Measurements from ENCODE around the gene DHX35.

The DHX35 gene

DNA sequence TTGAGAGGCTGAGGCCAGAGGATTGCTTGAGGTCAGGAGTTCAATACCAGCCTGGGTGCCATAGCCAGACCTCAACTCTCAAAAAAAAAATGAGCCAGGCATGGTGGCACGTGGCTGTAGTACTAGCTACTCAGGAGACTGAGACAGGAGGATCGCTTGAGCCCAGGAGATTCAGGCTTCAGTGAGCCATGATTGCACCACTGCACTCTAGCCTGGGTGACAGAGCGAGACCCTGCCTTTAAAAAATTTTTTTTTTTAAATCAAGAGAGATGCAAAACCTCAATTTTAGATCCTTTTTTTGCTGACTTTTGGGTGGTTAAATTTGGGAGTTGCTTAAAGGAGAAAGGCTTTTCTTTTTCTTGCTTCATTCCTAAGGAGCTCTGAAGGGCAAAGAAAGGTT, 70.9 kb downstream of the DHX35 start:
- FAIRE-seq, result no peak

- no peak for FAIRE-seq
Measured at GRCh38 chr20:39036011-39036410, 73.9 kb downstream of the DHX35 start.

DNA sequence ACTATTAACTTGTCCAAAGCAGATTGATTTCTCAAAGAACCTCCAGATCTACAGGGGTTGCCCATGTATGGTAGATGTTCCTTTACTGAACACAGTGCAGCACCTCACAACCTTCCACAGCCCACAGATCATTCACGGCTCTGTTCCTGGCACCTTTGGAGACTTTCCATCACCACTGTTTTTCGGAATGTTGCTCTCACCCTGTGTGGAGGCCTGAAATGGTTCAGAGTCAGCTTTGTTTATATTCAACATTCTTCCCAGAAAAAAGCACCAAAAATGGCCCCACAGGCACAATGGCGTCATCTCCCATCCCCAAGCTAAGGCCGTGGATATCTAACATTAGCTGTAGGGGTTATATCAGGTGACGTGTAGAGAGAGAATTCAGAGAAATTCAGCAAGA, 74.7 kb downstream of the DHX35 start:
- no peak for FAIRE-seq

- FAIRE-seq, result no peak
Measured at GRCh38 chr20:39038047-39038446, 75.9 kb downstream of the DHX35 start.

- FAIRE-seq, result no peak
Measured at GRCh38 chr20:39038495-39038894, 76.4 kb downstream of the DHX35 start.

- FAIRE-seq, result no peak
Measured at GRCh38 chr20:39039261-39039660, 77.1 kb downstream of the DHX35 start.

DNA sequence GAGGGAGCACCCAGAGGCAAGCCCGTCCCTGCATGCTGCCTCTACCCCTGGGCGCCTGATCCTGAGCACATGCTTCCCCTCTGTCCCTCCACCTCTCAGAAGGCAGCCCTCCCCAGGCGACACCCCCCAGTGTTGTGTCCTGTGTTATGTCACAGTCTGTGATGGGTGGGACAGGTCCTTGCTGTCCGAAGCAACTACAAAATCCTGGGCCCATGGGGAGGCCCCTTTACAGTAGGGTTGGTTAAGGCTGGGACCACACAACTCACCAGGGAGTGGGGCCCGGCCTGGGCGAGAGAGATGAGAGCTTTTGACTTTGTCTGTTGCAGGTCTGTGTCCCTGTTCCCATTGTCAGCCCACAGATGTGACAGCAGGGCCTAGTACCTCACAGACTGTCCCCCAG, 78.0 kb downstream of the DHX35 start:
- FAIRE-seq, result no peak

DNA sequence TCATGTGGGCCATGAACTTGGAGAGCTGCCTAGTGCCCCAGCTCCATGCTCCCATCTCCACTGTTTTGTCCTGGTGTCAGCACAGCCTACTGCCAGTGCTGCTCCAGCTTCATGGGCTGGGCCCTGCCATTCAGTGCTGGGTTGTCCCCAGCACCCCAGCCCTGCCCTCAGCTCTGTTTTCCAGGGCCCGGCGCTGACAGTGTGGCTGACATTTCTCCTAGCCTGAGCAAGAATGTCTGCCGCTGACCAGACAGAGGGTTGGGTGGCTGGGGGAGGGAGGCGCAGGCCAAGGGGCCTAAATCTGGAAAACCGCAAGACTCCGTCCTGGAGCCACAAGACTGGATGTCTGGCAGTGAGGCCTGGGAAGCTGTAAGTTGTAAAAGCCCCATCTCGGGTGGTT, 78.9 kb downstream of the DHX35 start:
- no peak for FAIRE-seq

DNA sequence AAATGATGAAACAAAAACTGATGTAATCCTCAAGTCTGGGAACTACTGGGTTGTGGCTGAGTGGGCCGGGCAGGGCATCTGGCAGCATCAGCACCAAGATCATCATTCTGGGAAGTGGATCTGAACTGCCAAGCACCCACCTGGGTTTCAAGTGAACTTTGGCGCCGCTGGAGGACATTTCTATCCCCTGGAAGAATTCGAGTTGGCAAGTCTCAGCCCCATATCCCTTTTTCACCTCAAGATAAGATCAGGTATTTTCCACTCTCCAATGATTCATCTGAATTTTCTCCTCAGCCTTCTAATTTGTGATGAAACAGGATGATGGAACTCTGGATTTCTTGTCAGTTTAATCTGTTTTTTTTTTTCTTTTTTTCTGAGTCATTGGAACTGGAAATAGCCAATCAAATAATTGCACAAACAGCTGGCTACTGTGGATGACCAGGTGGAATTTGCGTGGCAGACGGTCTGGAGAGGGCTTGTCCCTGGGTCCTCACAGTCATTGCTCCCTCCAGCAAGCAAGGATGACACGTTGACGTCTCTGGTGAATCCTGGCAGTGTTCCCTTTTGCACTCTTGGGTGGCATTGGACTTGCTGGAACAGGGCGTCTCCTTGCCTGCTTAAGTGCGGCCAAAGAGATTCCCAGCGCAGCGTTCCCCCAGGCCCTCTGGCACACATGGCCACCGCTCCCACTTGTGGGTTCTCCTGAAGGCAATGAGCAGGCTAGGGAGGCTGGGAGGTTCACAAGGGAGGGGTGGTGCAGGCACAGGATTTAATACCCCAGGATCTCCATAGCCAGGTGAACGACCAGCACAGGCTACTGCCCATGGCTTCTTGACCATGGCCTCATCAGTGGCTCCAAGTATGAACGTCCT, 80.4 kb downstream of the DHX35 start:
- FAIRE-seq, result no peak

DNA sequence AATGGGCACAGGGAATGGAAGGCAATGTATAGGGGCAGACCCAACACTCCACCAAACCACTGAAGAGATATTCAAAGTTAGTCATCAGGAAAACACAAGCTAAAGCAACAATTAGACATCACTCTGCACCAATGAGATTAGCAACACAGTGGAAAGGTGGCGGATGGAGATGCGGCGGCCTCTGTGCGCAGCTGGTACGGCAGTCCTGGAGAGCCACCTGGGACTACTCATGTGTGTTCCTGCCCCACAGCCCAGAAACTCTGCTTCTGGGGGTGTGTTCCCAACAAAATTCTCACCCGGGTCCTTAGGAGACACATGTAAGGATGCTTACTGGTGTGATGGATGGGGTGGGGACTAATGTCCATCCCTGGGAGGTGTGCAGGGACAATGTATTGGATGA, 82.4 kb downstream of the DHX35 start:
- no peak for FAIRE-seq

DNA sequence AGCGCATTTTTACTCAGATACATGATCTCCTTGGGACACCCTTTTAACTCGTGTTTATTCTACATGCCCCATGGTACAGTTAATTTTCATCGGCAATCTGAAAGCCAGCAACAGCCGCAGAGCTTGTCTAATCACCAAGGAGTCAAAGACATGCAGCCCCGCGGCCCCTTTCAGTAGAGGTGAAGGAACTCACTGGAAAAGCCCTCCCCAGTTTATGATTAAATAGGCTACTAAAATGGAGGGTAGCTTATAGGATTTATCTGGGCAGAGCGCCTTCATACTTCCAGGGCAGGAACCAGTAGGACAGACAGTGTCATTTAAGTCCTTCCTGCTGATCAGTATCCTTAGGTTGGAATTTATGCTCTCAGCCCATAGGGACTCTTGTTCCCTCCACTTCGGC, 83.5 kb downstream of the DHX35 start:
- no peak for FAIRE-seq

- FAIRE-seq, result no peak
Measured at GRCh38 chr20:39047417-39047985, 85.4 kb downstream of the DHX35 start.

DNA sequence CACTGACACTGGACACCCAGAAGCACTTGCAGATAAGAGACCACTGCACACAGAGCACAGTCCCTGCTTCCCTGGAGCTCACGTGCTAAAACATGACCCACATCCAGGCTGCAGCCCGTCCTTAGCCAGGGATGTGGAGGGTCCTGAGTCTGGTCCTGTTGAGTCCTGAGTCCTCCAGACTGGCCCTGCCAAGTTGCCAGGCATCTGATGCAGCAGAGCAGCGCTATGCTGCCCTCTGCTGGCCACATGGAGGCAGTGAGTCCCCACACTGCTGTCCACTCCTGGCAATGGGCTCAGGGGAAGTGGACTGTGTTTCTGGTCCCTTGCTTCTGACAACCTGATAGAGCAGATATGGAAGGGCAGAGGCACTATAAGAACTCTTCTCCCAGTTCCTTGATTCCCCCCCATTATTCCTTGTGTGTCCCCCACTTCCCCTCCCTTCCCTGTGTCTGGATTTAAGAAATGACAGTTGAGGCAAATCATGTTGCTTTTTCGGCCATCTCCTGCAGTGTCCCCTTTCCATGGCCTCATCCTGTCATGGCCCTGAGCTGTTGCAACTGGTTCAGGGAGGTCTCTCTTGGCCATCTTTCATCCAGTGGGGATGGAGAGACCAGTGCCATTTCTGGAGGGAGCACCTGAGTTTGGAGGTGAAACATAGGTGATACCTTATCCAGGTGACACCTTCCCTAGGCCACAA, 86.0 kb downstream of the DHX35 start:
- FAIRE-seq, result no peak

DNA sequence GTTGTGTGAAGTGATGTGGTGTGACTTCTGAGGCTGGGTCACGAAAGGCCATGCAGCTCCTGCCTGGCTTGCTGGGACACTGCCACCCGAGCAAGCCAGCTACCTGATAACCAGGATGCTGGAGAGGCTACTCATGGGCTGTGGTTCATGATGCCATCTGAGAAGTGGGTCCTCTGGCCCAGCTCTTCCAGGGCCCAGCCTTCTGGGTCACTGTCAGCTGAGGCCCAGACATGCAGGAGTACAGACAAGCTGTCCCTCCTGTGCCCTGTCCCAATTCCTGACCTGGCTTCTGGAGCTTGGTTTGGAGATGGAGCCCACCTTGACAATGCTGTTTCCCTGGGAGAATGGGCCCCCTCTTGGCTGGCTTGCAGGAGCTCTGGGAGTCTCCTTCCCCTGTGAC, 87.0 kb downstream of the DHX35 start:
- FAIRE-seq, result no peak

DNA sequence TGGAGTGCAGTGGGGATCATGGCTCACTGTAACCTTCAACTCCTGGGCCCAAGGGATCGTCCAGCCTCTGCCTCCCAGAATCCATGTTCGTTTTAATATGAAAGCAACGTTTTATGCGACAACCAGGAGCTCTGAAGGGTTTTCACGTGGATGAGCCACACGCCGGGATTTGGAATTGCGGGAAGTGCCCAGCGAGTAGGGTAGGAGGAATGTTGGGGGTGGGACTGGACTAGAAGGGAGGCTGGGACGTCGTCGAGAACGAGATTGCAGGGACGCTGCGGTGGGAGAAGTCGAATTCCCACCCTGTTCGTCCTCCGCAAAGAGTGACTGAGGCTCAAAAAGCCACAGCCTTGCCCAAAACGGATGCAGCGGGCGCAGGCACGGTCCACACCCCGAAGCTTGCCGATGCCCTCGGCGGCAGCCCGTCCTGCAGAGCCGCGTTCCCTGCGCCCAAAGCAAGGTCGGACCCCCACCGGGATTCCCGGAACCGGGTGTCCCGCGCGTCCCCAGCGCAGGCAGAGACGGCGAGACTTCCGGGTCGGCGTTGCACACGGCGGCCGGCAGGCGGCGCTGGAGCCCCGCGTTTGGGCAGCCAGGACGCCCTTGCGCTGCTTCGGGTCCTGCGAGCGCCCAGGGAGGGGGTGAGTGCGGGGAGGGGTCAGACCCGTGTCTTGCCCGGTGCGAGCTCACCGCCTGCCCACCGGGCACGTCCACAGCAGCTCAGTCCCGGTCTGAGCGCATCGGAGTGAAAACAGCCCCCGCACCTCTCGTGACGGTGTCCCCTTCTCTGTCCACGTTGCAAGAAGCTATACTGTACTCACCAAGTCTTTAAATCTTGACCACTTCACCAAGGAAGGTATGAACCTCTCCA, 87.8 kb downstream of the DHX35 start:
- no peak for FAIRE-seq

DNA sequence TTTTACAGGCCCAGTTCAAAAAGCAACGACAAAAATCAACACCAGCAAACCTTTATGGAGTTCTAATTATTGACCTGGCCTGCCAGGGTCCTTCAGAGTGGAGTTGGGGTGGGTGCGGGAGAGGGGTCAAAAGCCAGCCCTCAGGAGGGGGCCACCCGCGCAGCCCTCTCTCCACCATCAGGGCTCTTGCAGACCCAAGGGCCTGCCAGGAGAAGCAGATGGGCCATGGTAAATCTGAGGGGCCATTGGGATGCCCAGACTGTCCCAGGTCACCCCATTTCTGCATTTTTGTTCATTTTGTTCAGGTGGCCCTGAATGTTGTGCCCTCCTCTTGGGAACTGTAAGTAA, 88.4 kb downstream of the DHX35 start:
- no peak for FAIRE-seq

- FAIRE-seq, result no peak
Measured at GRCh38 chr20:39052676-39053075, 90.5 kb downstream of the DHX35 start.

- FAIRE-seq, result no peak
Measured at GRCh38 chr20:39057143-39057542, 95.0 kb downstream of the DHX35 start.

DNA sequence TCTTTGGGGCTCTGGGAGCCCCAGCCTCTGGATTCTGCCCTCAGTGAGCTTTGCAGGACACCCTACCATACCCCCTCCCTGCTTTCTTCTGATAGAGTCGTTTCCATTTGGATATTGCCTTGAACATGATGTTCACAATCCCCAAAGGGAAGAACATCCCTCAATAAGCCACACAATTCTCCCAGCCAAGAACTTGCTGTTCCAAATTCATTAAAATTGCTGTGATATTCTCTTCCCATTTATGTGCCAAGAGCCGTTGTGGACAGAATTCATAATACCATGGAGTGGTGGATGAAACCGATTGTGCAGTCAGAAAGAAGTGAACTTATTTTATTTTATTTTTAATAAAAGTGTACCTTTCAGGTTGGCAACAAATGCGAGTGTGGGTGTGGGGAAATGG, 95.8 kb downstream of the DHX35 start:
- FAIRE-seq, result no peak

DNA sequence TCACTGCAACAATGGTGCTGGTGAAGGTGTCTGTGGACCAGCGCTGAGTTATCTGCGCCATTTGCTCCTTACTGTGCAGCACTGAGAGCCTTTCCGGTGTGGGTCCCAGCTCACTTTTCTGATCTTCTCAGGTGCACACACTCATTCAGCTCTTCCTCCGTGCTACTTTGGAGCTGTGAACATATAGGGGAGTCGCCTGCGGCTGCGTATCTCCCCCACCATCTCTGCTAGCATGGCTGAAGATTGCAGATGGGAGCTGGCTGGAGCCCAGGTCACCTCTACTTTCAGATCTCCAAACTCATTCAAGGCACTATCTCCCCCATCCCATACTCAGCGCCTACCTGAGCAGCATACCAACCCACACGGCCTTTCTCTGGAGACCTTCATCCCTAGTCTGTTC, 96.9 kb downstream of the DHX35 start:
- no peak for FAIRE-seq

GRCh38 chr20:39066471-39067242, 104.5 kb downstream of the DHX35 start:
- FAIRE-seq, result no peak

DNA sequence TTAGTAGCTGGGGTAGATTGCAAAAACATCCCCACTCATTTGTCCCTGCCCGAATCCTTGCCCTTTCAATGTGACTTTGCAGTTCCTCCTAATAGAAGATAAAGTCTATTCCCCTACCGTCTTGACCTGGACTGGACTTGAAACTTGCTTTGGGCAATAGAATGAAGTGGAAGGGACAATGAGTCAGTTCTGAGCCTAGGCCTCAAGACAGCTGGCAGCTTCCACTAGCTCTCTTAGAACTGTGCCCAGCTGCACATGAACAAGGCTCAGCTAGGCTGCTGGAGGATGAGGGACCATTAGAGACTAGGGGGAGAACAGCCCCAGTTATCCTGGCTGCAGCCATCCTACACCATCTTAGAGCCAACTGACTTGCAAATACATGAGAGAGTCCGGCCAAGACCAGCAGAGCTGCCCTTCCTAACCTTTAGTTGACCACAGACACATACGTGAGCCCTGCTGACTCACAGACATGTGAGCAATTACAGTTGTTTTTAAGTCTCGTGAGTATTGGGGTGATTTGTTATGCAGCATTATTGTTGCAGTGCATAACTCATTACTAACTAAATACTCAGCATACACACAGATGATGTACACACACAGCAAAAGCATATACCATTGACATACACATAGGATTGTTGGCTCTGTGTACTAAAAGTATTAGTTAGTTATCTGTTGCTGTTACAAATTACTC, 105.5 kb downstream of the DHX35 start:
- no peak for FAIRE-seq
